HCT116 (cell line): ENCODE measurements around the gene SPIN2A. TPM values are rescaled to one million over a fixed set of nuclear protein-coding genes. Genes with fewer than 3 reads are reported as not detected.
A peak's percentile ranks its signal among the peaks of the same experiment; 100 is the strongest.
"Not testable (repeated sequence)": the region's sequence is repeated elsewhere in the genome, so short reads cannot be mapped to it uniquely, and the experiment has no call there.

Experiments
- ATAC-seq: fragments of 200-7000 bp; cut with Tn5 transposase; 2 replicates; pipeline ENCODE4 v1.9.1; 2020; ENCODE audit warnings: mild to moderate bottlenecking, moderate library complexity
- BruUV-seq: library from RNA; stranded (reverse); fragments of 400-500 nt; replicated peaks from 2 replicates; lab custom pipeline; 2021; lab: Mats Ljungman, UMichigan
- CTCF ChIA-PET: fragments of 300-600 bp; sonication (Branson Sonifier 250); formaldehyde crosslinking; loops from one replicate; lab custom pipeline; 2021; ENCODE audit warnings: antibody characterized with exemption; lab: Charles Lee
- POLR2A ChIA-PET: fragments of 300-600, 350-600 bp; sonication (Branson Sonifier 250); formaldehyde crosslinking; loops from one replicate; lab custom pipeline; 2021; ENCODE audit warnings: antibody characterized with exemption; lab: Charles Lee
- RAD21 ChIA-PET, 2 experiments: fragments of 300-600 bp; sonication (Branson Sonifier 250); formaldehyde crosslinking; loops; one replicate each; lab custom pipeline; 2023; ENCODE audit warnings: low total read pairs in 2 of 2; ENCODE audit not compliant: uncharacterized antibody in 2 of 2, unreplicated experiment in 2 of 2, low non-redundant PET in 1 of 2; lab: Charles Lee
- DNase-seq: peaks from one replicate; pipeline ENCODE4 v3.0.0-alpha.2; 2010; ENCODE audit warnings: low read depth, low spot score
- H2AFZ ChIP-seq: fragments of 200-600 bp; shearing (Covaris generic), sonication (generic); 2 replicates; pipeline ENCODE4 v1.6.1; 2017; ENCODE audit warnings: low read depth, mixed run types, mixed read lengths, antibody characterized with exemption, low read length; ENCODE audit not compliant: poor library complexity, severe bottlenecking
- H3K27ac ChIP-seq: 2 replicates; pipeline ENCODE4 v1.5.1; 2012; ENCODE audit warnings: low read depth, low read length
- H3K27me3 ChIP-seq: fragments of 200-600 bp; sonication (generic); 2 replicates; pipeline ENCODE4 v1.6.1; 2016; ENCODE audit warnings: mixed run types, low read length, mixed read lengths; ENCODE audit not compliant: insufficient read depth
- H3K36me3 ChIP-seq, 2 experiments: fragments of 200-500 bp in 1 of 2; fragments of 200-600 bp in 1 of 2; sonication (Bioruptor generic) in 1 of 2; sonication (generic) in 1 of 2; 2 replicates each; pipeline versions ENCODE4 v1.5.1 to v1.6.1; 2014 to 2016; ENCODE audit warnings: low read length in 2 of 2, inconsistent platforms in 1 of 2, mixed read lengths in 1 of 2, mixed run types in 1 of 2; ENCODE audit not compliant: insufficient read depth in 2 of 2, control insufficient read depth in 1 of 2
- H3K4me1 ChIP-seq, 2 experiments: fragments of 200-600 bp in 1 of 2; sonication (generic) in 1 of 2; 2 replicates each; pipeline versions ENCODE4 v1.5.1 to v1.6.1; 2012 to 2017; ENCODE audit warnings: low read length in 2 of 2, inconsistent platforms in 1 of 2, mild to moderate bottlenecking in 1 of 2, mixed read lengths in 1 of 2, mixed run types in 1 of 2, moderate library complexity in 1 of 2; ENCODE audit not compliant: insufficient read depth in 2 of 2, control insufficient read depth in 1 of 2
- H3K4me2 ChIP-seq: fragments of 200-600 bp; sonication (generic); 2 replicates; pipeline ENCODE4 v1.6.1; 2017; ENCODE audit warnings: mixed run types, low read length, mixed read lengths
- H3K4me3 ChIP-seq, 2 experiments: fragments of 200-600 bp in 1 of 2; sonication (generic) in 1 of 2; replicated peaks in 1 of 2; 2 replicates each; pipeline ENCODE4 v1.5.1; 2011 to 2016; ENCODE audit warnings: low read length in 2 of 2, control low read depth in 1 of 2, low read depth in 1 of 2, mild to moderate bottlenecking in 1 of 2, mixed read lengths in 1 of 2, mixed run types in 1 of 2
- H3K79me2 ChIP-seq: fragments of 200-600 bp; sonication (generic); 2 replicates; pipeline ENCODE4 v1.6.1; 2017; ENCODE audit warnings: mild to moderate bottlenecking, mixed run types, low read length, moderate library complexity, mixed read lengths; ENCODE audit not compliant: insufficient read depth
- H3K9ac ChIP-seq: fragments of 200-600 bp; sonication (generic); 2 replicates; pipeline ENCODE4 v1.6.1; 2016; ENCODE audit warnings: low read length, mixed read lengths
- H3K9me2 ChIP-seq: fragments of 200-600 bp; sonication (generic), shearing (Covaris generic); 2 replicates; pipeline ENCODE4 v1.6.1; 2017; ENCODE audit warnings: mixed run types, mild to moderate bottlenecking, moderate library complexity; ENCODE audit not compliant: insufficient read depth
- H3K9me3 ChIP-seq, 2 experiments: fragments of 200-500 bp in 1 of 2; fragments of 200-600 bp in 1 of 2; sonication (Bioruptor generic) in 1 of 2; sonication (generic) in 1 of 2; 2 replicates each; pipeline ENCODE4 v1.6.1; 2014 to 2017; ENCODE audit warnings: low read length in 2 of 2, mixed read lengths in 2 of 2, inconsistent platforms in 1 of 2, low read depth in 1 of 2, mild to moderate bottlenecking in 1 of 2, mixed run types in 1 of 2, moderate library complexity in 1 of 2; ENCODE audit not compliant: control insufficient read depth in 1 of 2, insufficient read depth in 1 of 2
- H4K20me1 ChIP-seq: fragments of 200-600 bp; sonication (generic), shearing (Covaris generic); 2 replicates; pipeline ENCODE4 v1.6.1; 2017; ENCODE audit warnings: mixed run types, mild to moderate bottlenecking, moderate library complexity; ENCODE audit not compliant: insufficient read depth
- CBX3 ChIP-seq: IDR thresholded peaks from 2 replicates; pipeline ENCODE4 v1.6.1; 2012; ENCODE audit warnings: low read depth
- CEBPB ChIP-seq: IDR thresholded peaks from 2 replicates; pipeline ENCODE4 v1.6.1; 2012; ENCODE audit warnings: low read depth
- ELF1 ChIP-seq: IDR thresholded peaks from 2 replicates; pipeline ENCODE4 v1.6.1; 2012; ENCODE audit warnings: low read depth, borderline replicate concordance
- EZH2phosphoT487 ChIP-seq: fragments of 200-600 bp; IDR thresholded peaks from 2 replicates; pipeline ENCODE4 v1.6.1; 2018; ENCODE audit warnings: antibody characterized with exemption, borderline replicate concordance
- FOSL1 ChIP-seq: IDR thresholded peaks from 2 replicates; pipeline ENCODE4 v1.6.1; 2012; ENCODE audit warnings: low read depth
- JUND ChIP-seq: IDR thresholded peaks from 2 replicates; pipeline ENCODE4 v1.6.1; 2012
- POLR2A ChIP-seq: IDR thresholded peaks from 2 replicates; pipeline ENCODE4 v1.7.0; 2011; ENCODE audit warnings: borderline replicate concordance; ENCODE audit not compliant: insufficient read depth, insufficient read length; ENCODE audit errors: extremely low read depth
- POLR2AphosphoS5 ChIP-seq: IDR thresholded peaks from 2 replicates; pipeline ENCODE4 v1.6.1; 2011; ENCODE audit warnings: mild to moderate bottlenecking, low read depth, low read length, moderate library complexity
- SRF ChIP-seq: IDR thresholded peaks from 2 replicates; pipeline ENCODE4 v1.6.1; 2012; ENCODE audit warnings: low read depth
- YY1 ChIP-seq: IDR thresholded peaks from 2 replicates; pipeline ENCODE4 v1.6.1; 2011; ENCODE audit warnings: low read length, low read depth, moderate library complexity, mild to moderate bottlenecking; ENCODE audit not compliant: insufficient replicate concordance; ENCODE audit errors: extremely low read depth
- ZFX ChIP-seq: fragments of 450-650 bp; IDR thresholded peaks from 2 replicates; pipeline ENCODE4 v1.6.1; 2017
- ZNF274 ChIP-seq: fragments of 200-500 bp; sonication (Bioruptor generic); IDR thresholded peaks from 2 replicates; pipeline ENCODE4 v1.6.1; 2014; ENCODE audit warnings: mild to moderate bottlenecking, low read depth, low read length, inconsistent platforms
- intact Hi-C: fragments of 100-400 bp; cut with micrococcal nuclease; formaldehyde crosslinking; loops from 2 replicates; pipeline ENCODE4 v1.10.0; 2022
- total RNA-seq: library from RNA; stranded (reverse); gene quantifications from one replicate; pipeline ENCODE4 v1.2.1, GENCODE V29; 2021; ENCODE audit not compliant: unreplicated experiment
- TF ChIP-seq, protein P1 (sequence below): IDR thresholded peaks from 2 replicates; pipeline ENCODE4 v1.6.1; 2012
- TF ChIP-seq, protein P2 (sequence below), 3 experiments: fragments of 200-600 bp in 1 of 3; sonication (generic) in 1 of 3; IDR thresholded peaks in 2 of 3; conservative IDR thresholded peaks in 1 of 3; 2 replicates each; pipeline ENCODE4 v1.5.1; 2012 to 2017; ENCODE audit warnings: low read depth in 2 of 3, low read length in 2 of 3, antibody characterized with exemption in 1 of 3, borderline replicate concordance in 1 of 3, control low read depth in 1 of 3, mild to moderate bottlenecking in 1 of 3, mixed read lengths in 1 of 3, mixed run types in 1 of 3, moderate library complexity in 1 of 3; ENCODE audit not compliant: insufficient read depth in 1 of 3

Gene SPIN2A
- total RNA-seq, 1 experiment from 2014 or later = 0.54 TPM

DNA sequence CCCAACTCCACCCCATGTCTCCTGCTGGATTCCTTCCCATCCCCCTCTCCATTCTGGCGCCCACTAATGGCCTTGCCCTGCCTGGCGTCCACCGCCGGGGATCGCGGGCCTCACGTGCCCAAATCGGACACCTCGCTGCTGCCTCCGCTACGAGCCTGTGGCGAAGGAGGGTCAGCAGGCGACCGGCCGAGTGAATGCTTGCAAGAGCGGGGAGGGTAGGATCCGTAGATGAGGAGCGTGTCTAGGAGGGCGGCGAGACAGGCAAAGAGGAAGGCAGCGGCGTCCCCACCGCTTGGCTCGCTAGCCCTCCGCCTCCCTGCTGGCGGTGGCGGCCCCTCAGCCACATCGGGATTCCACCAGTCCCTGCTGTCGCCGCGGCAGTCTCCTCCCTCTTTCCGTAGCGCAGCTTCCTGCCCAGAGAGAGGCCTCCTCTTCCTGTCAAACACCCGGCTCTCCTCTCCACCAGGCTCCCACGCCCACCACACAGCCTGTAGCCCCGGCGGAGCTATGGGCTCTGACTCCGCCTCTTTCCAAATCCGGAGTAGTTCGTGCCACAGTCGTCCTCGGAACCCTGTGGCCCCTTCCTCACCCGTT is 15.9 kb downstream of the SPIN2A start, which contains the start of gene SPIN2B (continued):
- no peak for TF ChIP-seq YY1
- no peak for TF ChIP-seq CBX3
- TF ChIP-seq ZFX = no peak
- no peak for TF ChIP-seq JUND

DNA sequence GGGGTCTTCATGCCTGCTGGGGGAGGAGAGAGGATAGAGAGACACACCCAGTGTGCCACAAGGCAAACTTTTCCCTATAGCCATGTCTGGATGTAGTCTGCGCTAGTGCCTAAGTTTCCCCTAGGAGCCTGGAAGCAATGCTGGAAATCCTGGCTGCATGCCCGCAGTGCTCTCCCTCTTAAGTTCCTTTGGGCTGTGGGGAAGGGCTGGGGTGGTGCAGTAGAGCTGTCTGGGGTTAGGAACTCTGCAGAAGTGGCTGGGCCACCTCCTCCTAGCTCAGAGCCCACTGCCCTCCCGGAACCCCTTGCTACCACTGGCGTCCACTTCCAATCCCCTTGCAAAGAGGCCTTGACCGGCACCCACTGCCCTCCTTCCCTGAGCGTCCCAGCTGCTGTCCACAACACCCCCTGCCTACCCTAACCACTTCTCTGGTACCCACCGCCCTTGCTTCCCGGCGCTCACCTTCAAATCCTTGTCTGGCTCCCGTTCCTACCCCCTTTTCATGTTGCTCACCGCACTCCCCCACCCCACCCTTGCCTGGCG is 16.5 kb downstream of the SPIN2A start:
- H3K79me2 ChIP-seq, H3K36me3 ChIP-seq, H4K20me1 ChIP-seq, H3K9me3 ChIP-seq, CTCF ChIA-PET, H3K27me3 ChIP-seq, RAD21 ChIA-PET, H2AFZ ChIP-seq, H3K9me2 ChIP-seq, H3K4me1 ChIP-seq, DNase-seq: not testable (repeated sequence)
- Histone ChIP-seq H3K9ac (peak overlapping the region; percentile 62), H3K27ac (peak overlapping the region; percentile 58; the same call in 1 of the 2 replicates), H3K4me2 (peak overlapping the region; percentile 72), H3K4me3 (peak overlapping the region; percentile 57 to 63)
- POLR2A ChIA-PET = interaction anchor here (0.8 kb wide), 1 partner anchor 33 kb away, joined by 3 read pairs; no protein-coding TSS in a partner anchor
- intact Hi-C loops = loop anchor here (5.0 kb wide), 1 partner anchor 123 kb away; the partner anchor contains the start of gene SPIN3
- BruUV-seq = TSS peak; percentile 39
- ATAC-seq = 0 out of 2 replicates have a peak, but pooled peaks have one; percentile 2

DNA sequence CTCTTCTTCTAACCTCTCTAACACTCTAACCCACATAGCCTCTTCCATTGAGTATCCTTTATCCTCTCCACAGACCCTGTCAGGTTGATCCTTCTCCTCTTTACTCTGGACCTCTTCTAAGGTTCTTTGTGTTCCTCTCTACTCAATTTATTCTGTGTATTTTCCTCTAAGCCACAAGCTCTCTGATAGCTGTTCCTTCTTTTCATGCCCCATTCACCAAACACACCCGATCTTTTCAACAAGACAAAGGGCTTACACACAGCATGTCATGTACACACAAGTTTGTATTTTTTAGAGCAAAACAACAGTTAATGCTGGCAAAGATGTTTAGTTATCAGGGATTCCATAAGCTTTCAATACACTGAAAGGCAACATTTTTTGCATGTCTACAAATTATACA is 17.8 kb downstream of the SPIN2A start:
- CTCF ChIA-PET = no interaction called here
- POLR2A ChIA-PET = no interaction called here
- ATAC-seq = no peak
- intact Hi-C loops = no loop called here
- H3K4me1 ChIP-seq = no peaks in the 10 kb centered on the region
- no peak overlapping the region for H2AFZ ChIP-seq
- H3K4me3 ChIP-seq = no peak overlapping the region
- H3K27ac ChIP-seq = no peak overlapping the region
- RAD21 ChIA-PET = no interaction called here
- no peak overlapping the region for H3K4me2 ChIP-seq
- no peaks in the 10 kb centered on the region for H3K79me2 ChIP-seq
- no peaks in the 10 kb centered on the region for H3K27me3 ChIP-seq
- no peaks in the 10 kb centered on the region for H3K36me3 ChIP-seq
- no peak overlapping the region for H3K9ac ChIP-seq
- TF ChIP-seq ELF1 (no peak), CEBPB (no peak), SRF (no peak), POLR2A (no peak), EZH2phosphoT487 (no peak), CBX3 (no peak), POLR2AphosphoS5 (no peak), FOSL1 (no peak), ZNF274 (no peak)
- TF ChIP-seq, protein P1, sequence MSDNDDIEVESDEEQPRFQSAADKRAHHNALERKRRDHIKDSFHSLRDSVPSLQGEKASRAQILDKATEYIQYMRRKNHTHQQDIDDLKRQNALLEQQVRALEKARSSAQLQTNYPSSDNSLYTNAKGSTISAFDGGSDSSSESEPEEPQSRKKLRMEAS = no peak
- TF ChIP-seq, protein P2, sequence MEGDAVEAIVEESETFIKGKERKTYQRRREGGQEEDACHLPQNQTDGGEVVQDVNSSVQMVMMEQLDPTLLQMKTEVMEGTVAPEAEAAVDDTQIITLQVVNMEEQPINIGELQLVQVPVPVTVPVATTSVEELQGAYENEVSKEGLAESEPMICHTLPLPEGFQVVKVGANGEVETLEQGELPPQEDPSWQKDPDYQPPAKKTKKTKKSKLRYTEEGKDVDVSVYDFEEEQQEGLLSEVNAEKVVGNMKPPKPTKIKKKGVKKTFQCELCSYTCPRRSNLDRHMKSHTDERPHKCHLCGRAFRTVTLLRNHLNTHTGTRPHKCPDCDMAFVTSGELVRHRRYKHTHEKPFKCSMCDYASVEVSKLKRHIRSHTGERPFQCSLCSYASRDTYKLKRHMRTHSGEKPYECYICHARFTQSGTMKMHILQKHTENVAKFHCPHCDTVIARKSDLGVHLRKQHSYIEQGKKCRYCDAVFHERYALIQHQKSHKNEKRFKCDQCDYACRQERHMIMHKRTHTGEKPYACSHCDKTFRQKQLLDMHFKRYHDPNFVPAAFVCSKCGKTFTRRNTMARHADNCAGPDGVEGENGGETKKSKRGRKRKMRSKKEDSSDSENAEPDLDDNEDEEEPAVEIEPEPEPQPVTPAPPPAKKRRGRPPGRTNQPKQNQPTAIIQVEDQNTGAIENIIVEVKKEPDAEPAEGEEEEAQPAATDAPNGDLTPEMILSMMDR (IDR thresholded peaks at IDR 0.05 in 2 of 3, conservative IDR thresholded peaks at IDR 0.05 in 1 of 3; ENCODE audit: borderline replicate concordance in 1 of 3, insufficient read depth in 1 of 3, low read depth in 2 of 3, low read length in 2 of 3) = no peak
- TF ChIP-seq, all 23 proteins: peak for 0
- H3K9me3 ChIP-seq = no peaks in the 10 kb centered on the region
- DNase-seq = no peak
- no TSS peak for BruUV-seq
- no peaks in the 10 kb centered on the region for H4K20me1 ChIP-seq
- H3K9me2 ChIP-seq = no peaks in the 10 kb centered on the region
